Measurements from ENCODE around the gene PPP5C.
"Not testable (repeated sequence)": the region's sequence is repeated elsewhere in the genome, so short reads cannot be mapped to it uniquely, and the experiment has no call there.

Gene PPP5C

GRCh38 chr19:46392252-46392801, 45.4 kb downstream of the PPP5C start:
- no peak for TF ChIP-seq CTCF (IDR thresholded peaks at IDR 0.05; ENCODE audit: borderline replicate concordance, insufficient read depth, low read depth, low read length)
- H3K4me3 ChIP-seq (ENCODE audit: low read depth, low read length): no peak overlapping the region

GRCh38 chr19:46392837-46393236, 46.0 kb downstream of the PPP5C start:
- TF ChIP-seq CTCF (IDR thresholded peaks at IDR 0.05; ENCODE audit: borderline replicate concordance, insufficient read depth, low read depth, low read length): no peak
- no peak overlapping the region for H3K4me3 ChIP-seq (ENCODE audit: low read depth, low read length)

- TF ChIP-seq CTCF (IDR thresholded peaks at IDR 0.05; ENCODE audit: borderline replicate concordance, insufficient read depth, low read depth, low read length): no peak
- H3K4me3 ChIP-seq (ENCODE audit: low read depth, low read length): no peak overlapping the region
Observed at GRCh38 chr19:46393456-46394401, 46.8 kb downstream of the PPP5C start.

- no peak for TF ChIP-seq CTCF (IDR thresholded peaks at IDR 0.05; ENCODE audit: borderline replicate concordance, insufficient read depth, low read depth, low read length)
- H3K4me3 ChIP-seq (ENCODE audit: low read depth, low read length): no peak overlapping the region
Observed at GRCh38 chr19:46394402-46394797, 47.5 kb downstream of the PPP5C start.

GRCh38 chr19:46397801-46398479, 51.1 kb downstream of the PPP5C start:
- H3K4me3 ChIP-seq (ENCODE audit: low read depth, low read length): not testable (repeated sequence)

GRCh38 chr19:46402725-46403124, 55.8 kb downstream of the PPP5C start:
- no peak for TF ChIP-seq CTCF (IDR thresholded peaks at IDR 0.05; ENCODE audit: borderline replicate concordance, insufficient read depth, low read depth, low read length)

GRCh38 chr19:46404055-46404752, 57.3 kb downstream of the PPP5C start:
- no peak overlapping the region for H3K4me3 ChIP-seq (ENCODE audit: low read depth, low read length)
- TF ChIP-seq CTCF (IDR thresholded peaks at IDR 0.05; ENCODE audit: borderline replicate concordance, insufficient read depth, low read depth, low read length): no peak

More at GRCh38 chr19:46402725-46403124, 55.8 kb downstream of the PPP5C start:
- H3K4me3 ChIP-seq (ENCODE audit: low read depth, low read length): no peak overlapping the region
